Breast epithelium (tissue), 4 donors: ENCODE measurements around the gene AGAP5. TPM values are rescaled to one million over a fixed set of nuclear protein-coding genes. Genes with fewer than 3 reads are reported as not detected.
A peak's percentile ranks its signal among the peaks of the same experiment; 100 is the strongest.

ENCODE experiments used
- DNase-seq, 2 donors: peaks; one replicate each; pipeline ENCODE4 v3.0.0-alpha.2; 2019; ENCODE audit warnings: low spot score in 2 of 2
- H3K27ac ChIP-seq, 2 donors: fragments of 200-600 bp; sonication (generic) in 1 of 2; one replicate each; pipeline ENCODE4 v1.5.1; 2016 to 2019; ENCODE audit warnings: mild to moderate bottlenecking in 1 of 2
- H3K27me3 ChIP-seq, 2 donors: fragments of 200-600 bp; sonication (generic) in 1 of 2; one replicate each; pipeline versions ENCODE4 v1.5.1 to v1.6.0; 2017 to 2019; ENCODE audit warnings: control low read depth in 1 of 2, mild to moderate bottlenecking in 1 of 2
- H3K36me3 ChIP-seq: fragments of 200-600 bp; one replicate; pipeline ENCODE4 v1.5.1; 2019
- H3K4me1 ChIP-seq, 2 donors: fragments of 200-600 bp; sonication (generic); one replicate each; pipeline ENCODE4 v1.5.1; 2016 to 2019; ENCODE audit warnings: control low read depth in 1 of 2
- H3K4me3 ChIP-seq, 3 donors: fragments of 200-600 bp; sonication (generic); 1 replicate in 2 of 3; 2 replicates in 1 of 3; pipeline ENCODE4 v1.5.1; 2016 to 2019; ENCODE audit warnings: mild to moderate bottlenecking in 3 of 3, moderate library complexity in 2 of 3
- H3K9me3 ChIP-seq, 2 donors: fragments of 200-600 bp; sonication (generic) in 1 of 2; one replicate each; pipeline ENCODE4 v1.5.1; 2016 to 2019; ENCODE audit warnings: control low read depth in 1 of 2
- POLR2A ChIP-seq: fragments of 450-650 bp; IDR thresholded peaks from one replicate; pipeline ENCODE4 v1.6.1; 2016; ENCODE audit warnings: antibody characterized with exemption, mild to moderate bottlenecking, moderate library complexity
- POLR2AphosphoS5 ChIP-seq, 3 donors: sonication (generic); formaldehyde crosslinking; IDR thresholded peaks; one replicate each; pipeline ENCODE4 v1.6.1; 2017; ENCODE audit warnings: antibody characterized with exemption in 3 of 3
- intact Hi-C: fragments of 100-400 bp; cut with DNase I; formaldehyde crosslinking; loops from one replicate; pipeline ENCODE4 v1.15.1; 2023; ENCODE audit warnings: low total_unique reads
- total RNA-seq, 3 donors: library from RNA; depleted of rRNA; stranded (reverse); fragments of >200 nt; gene quantifications; one replicate each; pipeline ENCODE4 v1.1.0, GENCODE V29; 2016
- TF ChIP-seq, protein P1 (sequence below), 3 donors: fragments of 450-650 bp; IDR thresholded peaks; one replicate each; pipeline ENCODE4 v1.5.1; 2016 to 2017; ENCODE audit warnings: antibody characterized with exemption in 3 of 3, mild to moderate bottlenecking in 3 of 3, moderate library complexity in 3 of 3

The AGAP5 gene
- total RNA-seq, 3 donors from 2014 or later: 5.4 to 11.7 (median 7.9) TPM

DNA sequence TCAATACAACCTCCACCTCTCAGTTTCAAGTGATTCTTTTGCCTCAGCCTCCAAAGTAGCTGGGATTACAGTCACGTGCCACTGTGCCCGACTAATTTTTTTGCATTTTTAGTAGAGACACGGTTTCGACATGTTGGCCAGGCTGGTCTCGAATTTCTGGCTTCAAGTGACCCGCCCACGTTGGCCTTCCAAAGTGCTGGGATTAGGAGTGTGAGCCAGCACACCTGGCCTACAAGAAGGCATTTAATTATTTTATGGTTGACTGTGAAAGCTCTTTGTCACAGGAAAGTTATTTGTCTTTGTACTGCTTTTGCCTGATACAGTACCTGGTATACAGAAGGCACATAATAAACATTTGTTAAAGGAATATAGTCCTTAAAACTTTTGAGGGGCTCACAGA is 69.5 kb downstream of the AGAP5 start:
- H3K4me3 ChIP-seq: no peak overlapping the region
- no peaks in the 10 kb centered on the region for H3K36me3 ChIP-seq
- H3K4me1 ChIP-seq: no peaks in the 10 kb centered on the region
- TF ChIP-seq, protein P1, sequence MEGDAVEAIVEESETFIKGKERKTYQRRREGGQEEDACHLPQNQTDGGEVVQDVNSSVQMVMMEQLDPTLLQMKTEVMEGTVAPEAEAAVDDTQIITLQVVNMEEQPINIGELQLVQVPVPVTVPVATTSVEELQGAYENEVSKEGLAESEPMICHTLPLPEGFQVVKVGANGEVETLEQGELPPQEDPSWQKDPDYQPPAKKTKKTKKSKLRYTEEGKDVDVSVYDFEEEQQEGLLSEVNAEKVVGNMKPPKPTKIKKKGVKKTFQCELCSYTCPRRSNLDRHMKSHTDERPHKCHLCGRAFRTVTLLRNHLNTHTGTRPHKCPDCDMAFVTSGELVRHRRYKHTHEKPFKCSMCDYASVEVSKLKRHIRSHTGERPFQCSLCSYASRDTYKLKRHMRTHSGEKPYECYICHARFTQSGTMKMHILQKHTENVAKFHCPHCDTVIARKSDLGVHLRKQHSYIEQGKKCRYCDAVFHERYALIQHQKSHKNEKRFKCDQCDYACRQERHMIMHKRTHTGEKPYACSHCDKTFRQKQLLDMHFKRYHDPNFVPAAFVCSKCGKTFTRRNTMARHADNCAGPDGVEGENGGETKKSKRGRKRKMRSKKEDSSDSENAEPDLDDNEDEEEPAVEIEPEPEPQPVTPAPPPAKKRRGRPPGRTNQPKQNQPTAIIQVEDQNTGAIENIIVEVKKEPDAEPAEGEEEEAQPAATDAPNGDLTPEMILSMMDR (IDR thresholded peaks at IDR 0.05): no peak
- intact Hi-C loops: no loop called here
- DNase-seq: peak in 1 of 2 donors; percentile 3
- H3K9me3 ChIP-seq: no peaks in the 10 kb centered on the region
- no peaks in the 10 kb centered on the region for H3K27me3 ChIP-seq
- H3K27ac ChIP-seq: no peak overlapping the region

DNA sequence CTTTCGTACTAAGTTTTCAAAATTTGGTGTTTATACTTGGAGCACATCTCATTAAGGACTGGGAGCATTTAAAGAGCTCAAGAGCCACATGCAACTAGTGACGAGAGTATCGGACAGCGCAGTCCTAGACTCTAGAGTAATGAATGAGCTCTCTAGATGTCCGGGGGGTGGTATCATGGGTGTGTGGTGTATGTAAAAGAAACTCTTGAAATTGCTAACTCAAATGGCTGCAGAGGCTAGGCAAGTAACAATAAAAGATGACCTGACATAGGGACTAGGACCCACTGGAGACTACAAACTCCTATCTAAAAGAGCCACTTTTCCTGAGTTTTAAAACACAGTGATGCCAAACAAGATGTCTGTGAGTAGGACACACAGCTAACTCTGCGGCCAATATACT is 70.6 kb downstream of the AGAP5 start:
- intact Hi-C loops: no loop called here
- TF ChIP-seq POLR2AphosphoS5 (IDR thresholded peaks at IDR 0.05): no peak
- TF ChIP-seq POLR2A: no peak
- TF ChIP-seq, protein P1 (IDR thresholded peaks at IDR 0.05): no peak
- no peak for DNase-seq
- no peaks in the 10 kb centered on the region for H3K9me3 ChIP-seq
- H3K4me1 ChIP-seq: no peaks in the 10 kb centered on the region
- H3K36me3 ChIP-seq: no peaks in the 10 kb centered on the region
- no peak overlapping the region for H3K27ac ChIP-seq
- H3K4me3 ChIP-seq: no peak overlapping the region
- no peaks in the 10 kb centered on the region for H3K27me3 ChIP-seq

DNA sequence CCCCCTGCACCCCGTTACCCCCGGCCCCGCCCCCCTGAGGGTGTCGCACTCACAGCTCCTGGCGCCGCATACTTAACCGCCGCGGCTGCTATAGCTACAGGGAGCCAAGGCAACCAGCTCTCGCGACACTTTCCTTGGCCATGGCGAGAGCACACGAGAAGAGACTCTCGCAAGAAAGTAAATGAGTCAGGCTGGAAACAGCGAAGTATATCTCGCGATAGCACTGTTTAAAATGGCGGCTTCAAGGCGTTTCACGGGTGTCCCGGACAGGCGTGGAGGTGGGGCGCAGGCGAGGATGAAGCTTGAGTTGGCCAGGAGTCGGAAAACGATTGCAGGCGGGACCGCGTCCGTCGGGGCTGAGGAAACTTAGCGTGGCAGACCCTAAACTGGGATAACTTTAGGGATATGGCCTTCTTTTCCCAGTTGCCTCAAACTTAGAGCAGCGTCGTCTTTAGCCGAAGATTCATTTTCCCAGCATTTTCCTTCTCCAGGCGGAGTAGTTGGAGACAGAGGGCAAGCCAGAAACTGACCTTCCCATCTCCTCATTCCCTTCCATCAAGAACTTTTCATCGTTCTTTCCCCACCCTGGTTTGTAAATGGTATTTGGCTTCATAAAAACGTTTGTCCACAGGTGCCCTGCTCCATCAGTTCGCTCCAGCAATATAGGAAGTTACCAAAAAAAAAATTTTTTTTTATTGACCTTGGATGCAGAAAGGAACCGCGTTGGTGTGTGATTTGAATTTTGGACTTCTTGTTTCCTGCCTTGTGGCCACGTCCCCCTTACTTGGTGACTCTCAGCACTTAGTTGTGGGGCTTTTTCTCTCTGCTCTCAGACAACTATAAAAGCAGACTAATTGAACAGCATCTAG is 71.8 kb downstream of the AGAP5 start:
- peak; percentile 91 to 95 for DNase-seq
- H3K4me1 ChIP-seq: no peaks in the 10 kb centered on the region
- peak overlapping the region; percentile 82 to 93 (median 92) for H3K4me3 ChIP-seq
- H3K27ac ChIP-seq: peak overlapping the region; percentile 93 to 98
- TF ChIP-seq POLR2AphosphoS5 (IDR thresholded peaks at IDR 0.05): peak; percentile 83 to 93 (median 85)
- peak; percentile 31 for TF ChIP-seq POLR2A
- TF ChIP-seq, protein P1 (IDR thresholded peaks at IDR 0.05): no peak
- no peaks in the 10 kb centered on the region for H3K9me3 ChIP-seq
- intact Hi-C loops: no loop called here
- H3K27me3 ChIP-seq: no peaks in the 10 kb centered on the region
- no peaks in the 10 kb centered on the region for H3K36me3 ChIP-seq

DNA sequence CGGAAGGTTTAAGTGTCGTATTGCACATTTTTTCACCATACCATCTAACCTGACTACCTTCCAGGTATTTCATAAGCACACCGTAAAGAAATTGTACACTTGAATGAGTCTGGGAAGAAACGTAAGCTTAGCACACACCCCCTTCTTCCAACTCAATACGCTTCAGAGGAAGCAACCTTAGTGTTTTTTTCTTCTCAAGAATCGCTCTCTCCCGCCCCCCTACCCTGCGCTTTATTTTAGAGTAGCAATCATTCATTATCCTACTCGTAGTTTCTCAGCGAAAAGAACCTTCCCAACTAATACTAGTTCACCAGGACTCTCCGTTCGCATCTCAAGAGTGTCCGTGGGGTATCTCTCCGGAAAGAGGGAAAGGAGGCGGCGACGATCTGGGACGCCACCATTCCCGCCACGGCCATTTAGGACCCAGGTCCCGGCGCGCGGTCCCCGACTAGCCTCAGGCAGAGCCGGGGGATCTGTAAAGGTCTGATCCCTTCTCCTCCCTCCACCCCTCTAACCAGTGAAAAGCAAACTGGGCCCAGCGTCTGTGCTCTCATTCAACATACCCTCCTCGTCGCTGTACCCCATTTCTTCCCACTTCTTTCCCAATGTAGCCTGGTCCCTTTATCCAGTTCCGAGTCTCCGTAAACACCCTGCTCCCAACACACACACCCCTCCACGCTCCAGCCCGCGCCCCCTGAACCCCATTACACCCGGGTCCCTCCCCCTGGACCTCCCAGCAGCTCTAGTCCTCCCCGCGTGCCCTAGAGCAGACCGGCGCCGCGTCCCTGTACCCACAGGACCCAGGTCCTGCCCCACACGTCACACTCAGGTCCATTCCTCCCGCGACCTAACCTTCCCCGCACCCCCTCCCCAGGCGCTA is 72.7 kb downstream of the AGAP5 start:
- no peak for TF ChIP-seq POLR2A
- TF ChIP-seq, protein P1 (IDR thresholded peaks at IDR 0.05): no peak
- TF ChIP-seq POLR2AphosphoS5 (IDR thresholded peaks at IDR 0.05): no peak
- H3K27me3 ChIP-seq: no peaks in the 10 kb centered on the region
- DNase-seq: no peak
- no peaks in the 10 kb centered on the region for H3K4me1 ChIP-seq
- intact Hi-C loops: no loop called here
- H3K9me3 ChIP-seq: no peaks in the 10 kb centered on the region
- H3K4me3 ChIP-seq: peak overlapping the region; percentile 82 to 93 (median 92)
- H3K27ac ChIP-seq: peak overlapping the region; percentile 93 to 98
- no peaks in the 10 kb centered on the region for H3K36me3 ChIP-seq

Other genes with a start within 250 kb of the AGAP5 start
- 10 to 100 TPM; 42.0 to 79.0 (median 49.5) TPM for gene PPP3CB, start 202.1 kb downstream of the AGAP5 start, total RNA-seq
- gene USP54, start 106.8 kb downstream of the AGAP5 start, total RNA-seq: 100 to 1,000 TPM in 1 of 3 donors, 10 to 100 TPM in 2; 18.2 to 106 (median 57.0) TPM
- 1 to 10 TPM in 1 of 3 donors, under 1 TPM in 2; 0.80 to 1.2 (median 0.98) TPM for gene MYOZ1, start 56.6 kb downstream of the AGAP5 start, total RNA-seq
- under 1 TPM in 1 of 3 donors, not detected in 2; 0.15 TPM for gene SYNPO2L, start 42.1 kb downstream of the AGAP5 start, total RNA-seq
- 10 to 100 TPM; 33.9 to 57.7 (median 50.1) TPM for gene SEC24C, start 46.3 kb upstream of the AGAP5 start, total RNA-seq
- gene CHCHD1, start 83.9 kb upstream of the AGAP5 start, total RNA-seq: 10 to 100 TPM; 25.1 to 37.0 (median 29.9) TPM
- 10 to 100 TPM; 79.2 to 87.8 (median 84.2) TPM for gene ZSWIM8, start 87.5 kb upstream of the AGAP5 start, total RNA-seq
- 10 to 100 TPM; 30.7 to 37.7 (median 33.8) TPM for gene NDST2, start 113.5 kb upstream of the AGAP5 start, total RNA-seq
- 10 to 100 TPM; 22.6 to 28.0 (median 27.2) TPM for gene CAMK2G, start 176.4 kb upstream of the AGAP5 start, total RNA-seq
- gene PLAU, start 213.0 kb upstream of the AGAP5 start, total RNA-seq: 10 to 100 TPM in 1 of 3 donors, 1 to 10 TPM in 2; 4.2 to 11.0 (median 5.2) TPM